HG02642 (cell line): Measurements from ENCODE around the gene MACROH2A2.
"Not testable (repeated sequence)": the region's sequence is repeated elsewhere in the genome, so short reads cannot be mapped to it uniquely, and the experiment has no call there.

Experiments
- ATAC-seq: cut with Tn5 transposase; IDR thresholded peaks from one replicate; pipeline ENCODE4 v1.9.1; 2021; ENCODE audit warnings: mild to moderate bottlenecking; ENCODE audit not compliant: unreplicated experiment, poor library complexity

MACROH2A2 gene

DNA sequence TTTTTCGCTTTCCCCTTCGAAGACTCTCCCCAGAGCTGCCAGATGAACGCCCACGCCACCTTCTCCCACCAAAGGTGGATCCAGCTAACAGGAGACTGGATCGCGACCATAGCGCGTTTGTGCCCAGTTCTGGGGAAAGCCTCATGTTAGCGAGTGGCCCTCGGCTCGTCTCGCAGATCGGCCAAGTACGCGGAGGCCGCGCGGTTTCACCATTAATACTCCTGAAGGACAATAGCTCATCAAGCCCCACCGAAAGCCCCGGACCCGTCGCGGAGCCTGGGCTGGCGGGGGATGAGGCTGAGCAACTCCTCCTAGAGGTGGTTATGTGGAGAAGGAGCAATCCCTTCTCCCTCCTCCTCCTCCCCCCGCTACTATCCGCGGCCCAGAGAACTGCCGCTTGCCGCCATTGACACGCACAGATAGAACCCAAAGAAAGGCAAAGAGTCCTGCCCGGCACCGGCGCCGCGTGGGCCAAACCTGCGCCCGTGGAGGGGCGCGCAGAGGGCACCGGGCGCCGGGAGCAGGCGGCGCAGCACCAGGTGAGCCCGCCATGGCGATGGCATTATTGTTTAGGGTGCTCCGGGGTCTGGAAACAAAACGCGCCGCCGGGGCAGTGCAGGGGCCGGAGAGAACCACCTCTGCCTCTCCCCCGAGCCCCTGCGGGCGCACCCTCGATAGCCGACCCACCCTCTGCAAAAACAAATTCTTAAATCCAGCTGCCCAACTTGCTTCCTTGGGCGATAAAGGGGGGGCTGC, at the start of gene MACROH2A2:
TSS of gene MACROH2A2 (plus strand) at position 385 of the 756 bp plus-strand sequence. CDS start 22,813 bp downstream, outside the sequence.
- ATAC-seq, result no peak

- no peak for ATAC-seq
Measured at GRCh38 chr10:70007116-70007820, 45.4 kb upstream of the MACROH2A2 start.

DNA sequence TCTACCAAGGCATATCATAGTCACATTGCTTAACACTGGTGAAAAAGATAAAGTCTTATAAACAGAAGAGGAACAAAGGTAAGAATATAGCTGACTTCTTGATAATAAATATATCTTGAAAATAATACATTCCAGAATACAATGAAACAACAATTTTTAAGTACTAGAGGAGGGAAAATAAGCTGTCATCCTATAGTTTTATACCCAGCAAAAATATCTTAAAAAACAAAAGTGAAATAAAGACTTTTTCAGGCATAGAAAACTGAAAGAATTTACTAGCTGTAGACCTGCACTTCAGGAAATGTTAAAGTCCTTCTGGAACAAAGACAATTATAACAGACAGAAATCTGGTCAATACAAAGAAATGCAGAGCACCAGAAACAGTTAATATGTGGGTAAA, 21.4 kb upstream of the MACROH2A2 start:
- ATAC-seq, result no peak

- ATAC-seq, result no peak
Measured at GRCh38 chr10:70032667-70033289, 19.9 kb upstream of the MACROH2A2 start.

DNA sequence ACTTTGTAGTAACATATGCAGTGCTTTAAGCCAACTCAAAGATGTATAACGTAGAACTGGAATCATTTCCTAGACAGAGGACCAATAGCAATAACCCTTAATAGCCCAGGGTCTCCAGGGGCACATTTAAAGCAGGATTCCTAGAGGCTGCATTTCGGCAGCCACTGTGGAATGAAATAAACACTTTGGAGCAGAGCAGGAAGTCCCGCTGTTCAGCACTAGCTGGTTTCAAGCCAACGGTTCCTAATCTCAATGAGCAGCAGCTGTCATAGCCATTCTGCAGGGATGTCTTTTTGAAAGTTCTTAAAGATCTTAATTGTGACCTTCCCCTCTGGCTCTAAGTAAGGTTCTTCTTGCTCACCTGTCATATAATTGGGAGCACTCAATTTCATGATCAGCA, 18.4 kb upstream of the MACROH2A2 start:
- ATAC-seq, result no peak

GRCh38 chr10:70035531-70035930, 17.1 kb upstream of the MACROH2A2 start:
- ATAC-seq, result no peak

DNA sequence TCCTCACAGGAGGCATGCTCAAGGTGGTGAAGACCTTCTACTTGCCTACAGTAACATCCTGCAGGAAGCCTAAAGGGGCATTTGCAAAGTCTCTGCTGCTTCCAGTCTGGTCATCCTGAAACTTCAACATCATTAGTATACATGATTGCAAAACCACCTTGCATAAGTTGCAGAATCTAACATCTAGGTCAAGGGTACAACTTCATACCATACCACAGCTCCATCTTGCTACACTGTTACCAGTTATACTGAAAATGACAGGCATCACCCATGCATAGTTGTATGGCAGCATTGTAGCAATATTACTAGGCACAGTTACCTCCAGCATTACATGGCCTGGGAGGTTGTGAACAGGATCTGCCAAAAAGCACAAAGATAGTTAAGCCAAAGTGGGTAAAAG, 13.7 kb upstream of the MACROH2A2 start:
- no peak for ATAC-seq

- ATAC-seq, result no peak
Measured at GRCh38 chr10:70041016-70041415, 11.6 kb upstream of the MACROH2A2 start.

DNA sequence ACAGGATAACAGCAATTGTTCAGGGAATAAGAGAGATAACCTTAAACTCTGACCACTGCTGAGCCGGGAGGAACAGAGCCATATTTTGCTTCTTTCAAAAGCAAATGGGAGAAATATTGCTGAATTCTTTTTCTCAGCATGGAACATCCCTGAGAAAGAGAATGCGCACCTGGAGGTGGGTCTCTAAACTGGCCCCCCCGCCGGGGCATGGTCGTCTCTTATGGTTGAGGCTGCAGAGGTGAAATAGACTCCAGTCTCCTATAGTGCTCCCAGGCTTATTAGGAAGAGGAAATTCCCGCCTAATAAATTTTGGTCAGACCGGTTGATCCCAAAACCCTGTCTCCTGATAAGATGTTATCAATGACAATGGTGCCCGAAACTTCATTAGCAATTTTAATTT, 10.9 kb upstream of the MACROH2A2 start:
- ATAC-seq, result not testable (repeated sequence)

DNA sequence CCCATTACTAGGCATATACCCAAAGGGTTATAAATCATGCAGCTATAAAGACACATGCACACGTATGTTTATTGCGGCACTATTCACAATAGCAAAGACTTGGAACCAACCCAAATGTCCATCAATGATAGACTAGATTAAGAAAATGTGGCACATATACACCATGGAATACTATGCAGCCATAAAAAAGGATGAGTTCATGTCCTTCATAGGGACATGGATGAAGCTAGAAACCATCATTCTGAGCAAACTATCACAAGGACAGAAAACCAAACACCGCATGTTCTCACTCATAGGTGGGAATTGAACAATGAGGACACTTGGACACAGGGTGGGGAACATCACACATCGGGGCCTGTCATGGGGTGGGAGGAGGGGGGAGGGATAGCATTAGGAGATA, 5.6 kb upstream of the MACROH2A2 start:
- not testable (repeated sequence) for ATAC-seq

GRCh38 chr10:70048030-70048723, 4.5 kb upstream of the MACROH2A2 start:
- no peak for ATAC-seq

GRCh38 chr10:70051848-70052247, 798 bp upstream of the MACROH2A2 start:
- ATAC-seq, result no peak

GRCh38 chr10:70053218-70053840, 683 bp downstream of the MACROH2A2 start:
- ATAC-seq, result no peak

GRCh38 chr10:70053841-70054288, 1.2 kb downstream of the MACROH2A2 start:
- no peak for ATAC-seq

- ATAC-seq, result no peak
Measured at GRCh38 chr10:70054902-70055301, 2.3 kb downstream of the MACROH2A2 start.

- ATAC-seq, result no peak
Measured at GRCh38 chr10:70055550-70055949, 2.9 kb downstream of the MACROH2A2 start.

DNA sequence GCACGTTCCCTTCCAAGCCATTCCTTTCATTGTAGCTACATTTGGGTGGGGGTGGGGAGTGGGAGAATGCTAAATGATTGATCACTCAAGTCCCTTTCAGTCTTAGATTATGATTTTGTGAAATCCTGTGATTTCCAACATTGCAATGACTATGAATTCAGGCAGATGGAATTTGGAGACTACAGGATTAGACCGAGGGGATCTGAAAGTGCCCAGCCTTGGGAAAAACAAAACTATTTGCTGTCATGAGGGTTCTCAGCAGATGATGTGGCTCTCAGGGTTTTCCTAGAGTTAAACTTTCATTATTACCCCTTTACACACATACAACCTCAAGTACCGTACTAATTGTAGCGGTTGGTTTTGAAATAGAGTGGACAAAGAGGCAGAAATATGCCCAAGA, 4.7 kb downstream of the MACROH2A2 start:
- ATAC-seq, result no peak

DNA sequence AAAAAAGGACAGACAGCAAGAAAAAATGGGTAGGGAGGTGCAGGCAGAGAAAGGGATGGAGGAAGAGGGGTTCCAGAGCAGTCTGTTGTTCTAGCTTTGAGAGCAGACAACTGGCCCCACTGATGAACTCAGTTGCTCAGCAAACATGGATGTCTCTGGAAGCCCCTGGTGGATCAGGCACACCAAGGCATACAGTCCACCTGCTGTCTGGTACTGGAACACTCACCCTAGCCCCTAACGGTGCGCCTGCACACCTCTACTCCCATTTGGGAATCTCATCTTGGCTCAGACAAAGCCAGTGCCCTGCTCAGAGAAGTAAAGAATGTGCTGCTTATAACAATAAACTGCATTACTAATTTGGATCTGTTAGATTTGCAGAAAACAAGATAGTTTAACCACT, 7.7 kb downstream of the MACROH2A2 start:
- no peak for ATAC-seq

GRCh38 chr10:70063418-70064098, 10.9 kb downstream of the MACROH2A2 start:
- no peak for ATAC-seq

DNA sequence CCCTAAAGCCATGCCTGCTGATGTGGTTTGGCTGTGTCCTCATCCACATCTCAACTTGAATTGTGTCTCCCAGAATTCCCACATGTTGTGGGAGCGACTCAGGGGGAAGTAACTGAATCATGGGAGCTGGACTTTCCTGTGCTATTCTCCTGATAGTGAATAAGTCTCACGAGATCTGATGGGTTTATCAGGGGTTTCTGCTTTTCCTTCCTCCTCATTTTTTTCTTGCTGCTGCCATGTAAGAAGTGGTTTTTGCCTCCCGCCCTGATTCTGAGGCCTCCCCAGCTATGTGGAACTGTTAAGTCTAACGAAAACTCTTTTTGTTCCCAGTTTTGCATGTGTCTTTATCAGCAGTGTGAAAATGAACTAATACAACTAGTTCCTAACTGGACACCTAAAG, 11.8 kb downstream of the MACROH2A2 start:
- no peak for ATAC-seq
